GM18498 (cell line): ENCODE measurements around the gene FNDC11.
"Not testable (repeated sequence)": the region's sequence is repeated elsewhere in the genome, so short reads cannot be mapped to it uniquely, and the experiment has no call there.

Experiments
- ATAC-seq: cut with Tn5 transposase; IDR thresholded peaks from one replicate; pipeline ENCODE4 v1.9.1; 2021; ENCODE audit warnings: mild to moderate bottlenecking, moderate library complexity; ENCODE audit not compliant: unreplicated experiment

Gene FNDC11

DNA sequence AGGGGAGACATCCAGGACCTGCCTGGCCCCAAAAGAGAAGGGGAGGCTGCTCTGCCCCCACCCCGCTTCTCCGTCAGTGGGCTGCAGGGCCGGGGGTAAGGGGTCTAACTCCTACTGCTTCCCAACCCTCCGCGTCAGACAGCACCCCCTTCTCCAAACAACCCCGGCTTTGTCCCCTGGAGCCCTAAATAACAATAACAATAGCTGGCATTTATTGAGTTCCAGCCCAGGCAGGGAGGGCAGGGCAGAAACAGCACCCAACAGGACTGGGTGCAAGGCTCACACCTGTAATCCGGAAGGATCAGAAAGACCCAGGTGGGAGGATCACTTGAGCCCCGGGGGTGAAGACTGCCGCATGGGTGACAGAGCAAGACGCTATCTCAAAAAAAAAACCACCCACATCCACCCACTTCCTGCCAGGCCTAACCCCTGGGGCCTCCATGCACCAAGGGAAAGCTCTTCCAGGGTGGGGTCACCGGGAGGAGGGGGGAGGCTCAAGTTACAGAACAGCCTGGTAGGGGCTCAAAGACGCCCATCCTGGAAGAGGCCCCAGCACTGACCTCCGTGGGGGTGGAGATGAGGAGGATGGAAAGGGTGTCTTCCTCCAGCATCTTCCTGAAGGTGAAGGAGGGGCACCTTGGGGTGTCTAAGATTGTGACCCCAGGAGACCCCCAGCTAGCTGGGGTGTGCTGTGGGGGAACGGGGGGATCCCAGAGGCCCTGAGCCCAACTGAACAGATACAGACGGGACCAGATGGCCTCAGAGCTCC lies 1.3 kb upstream of the FNDC11 start:
- ATAC-seq, result peak; percentile 38

GRCh38 chr20:63553251-63553932 lies 567 bp upstream of the FNDC11 start:
- ATAC-seq, result peak; percentile 49

GRCh38 chr20:63554361-63555278 lies 661 bp downstream of the FNDC11 start:
- peak; percentile 7 for ATAC-seq

DNA sequence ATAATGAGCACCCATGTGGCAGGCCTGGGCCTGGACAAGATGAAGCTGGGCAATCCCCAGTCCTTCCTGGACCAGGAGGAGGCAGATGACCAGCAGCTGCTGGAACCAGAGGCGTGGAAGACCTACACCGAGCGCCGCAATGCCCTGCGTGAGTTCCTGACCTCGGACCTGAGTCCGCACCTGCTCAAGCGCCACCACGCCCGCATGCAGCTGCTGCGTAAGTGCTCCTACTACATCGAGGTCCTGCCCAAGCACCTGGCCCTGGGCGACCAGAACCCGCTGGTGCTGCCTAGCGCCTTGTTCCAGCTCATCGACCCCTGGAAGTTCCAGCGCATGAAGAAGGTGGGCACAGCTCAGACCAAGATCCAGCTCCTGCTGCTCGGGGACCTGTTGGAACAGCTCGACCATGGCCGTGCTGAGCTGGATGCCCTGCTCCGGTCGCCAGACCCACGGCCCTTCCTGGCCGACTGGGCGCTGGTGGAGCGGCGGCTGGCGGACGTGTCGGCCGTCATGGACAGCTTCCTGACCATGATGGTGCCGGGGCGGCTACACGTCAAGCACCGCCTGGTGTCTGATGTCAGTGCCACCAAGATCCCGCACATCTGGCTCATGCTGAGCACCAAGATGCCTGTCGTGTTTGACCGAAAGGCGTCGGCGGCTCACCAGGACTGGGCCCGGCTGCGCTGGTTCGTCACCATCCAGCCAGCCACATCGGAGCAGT lies 1.9 kb downstream of the FNDC11 start:
- no peak for ATAC-seq

GRCh38 chr20:63556873-63557478 lies 3.0 kb downstream of the FNDC11 start:
- no peak for ATAC-seq

DNA sequence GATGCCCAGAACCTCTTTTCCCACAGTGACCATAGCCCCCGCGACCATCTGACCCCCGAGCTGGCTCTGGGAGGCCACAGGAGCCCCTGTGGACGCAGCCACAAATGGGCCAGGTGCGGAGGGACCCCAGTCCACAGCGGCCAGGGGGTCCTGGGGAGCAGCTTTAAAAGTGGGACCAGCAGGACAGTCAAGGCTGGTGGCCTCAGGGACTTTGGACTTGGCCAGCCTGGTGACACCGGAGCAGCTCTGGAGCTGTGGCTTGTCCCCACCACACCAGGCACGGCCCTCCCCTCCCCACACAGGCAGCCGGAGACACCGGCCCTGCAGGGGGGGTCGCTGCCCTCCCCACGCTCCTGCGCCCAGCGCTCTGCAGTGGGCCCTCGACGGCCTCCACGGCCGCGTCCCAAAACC lies 3.5 kb downstream of the FNDC11 start:
- no peak for ATAC-seq

GRCh38 chr20:63558804-63559484 lies 5.0 kb downstream of the FNDC11 start:
- no peak for ATAC-seq

DNA sequence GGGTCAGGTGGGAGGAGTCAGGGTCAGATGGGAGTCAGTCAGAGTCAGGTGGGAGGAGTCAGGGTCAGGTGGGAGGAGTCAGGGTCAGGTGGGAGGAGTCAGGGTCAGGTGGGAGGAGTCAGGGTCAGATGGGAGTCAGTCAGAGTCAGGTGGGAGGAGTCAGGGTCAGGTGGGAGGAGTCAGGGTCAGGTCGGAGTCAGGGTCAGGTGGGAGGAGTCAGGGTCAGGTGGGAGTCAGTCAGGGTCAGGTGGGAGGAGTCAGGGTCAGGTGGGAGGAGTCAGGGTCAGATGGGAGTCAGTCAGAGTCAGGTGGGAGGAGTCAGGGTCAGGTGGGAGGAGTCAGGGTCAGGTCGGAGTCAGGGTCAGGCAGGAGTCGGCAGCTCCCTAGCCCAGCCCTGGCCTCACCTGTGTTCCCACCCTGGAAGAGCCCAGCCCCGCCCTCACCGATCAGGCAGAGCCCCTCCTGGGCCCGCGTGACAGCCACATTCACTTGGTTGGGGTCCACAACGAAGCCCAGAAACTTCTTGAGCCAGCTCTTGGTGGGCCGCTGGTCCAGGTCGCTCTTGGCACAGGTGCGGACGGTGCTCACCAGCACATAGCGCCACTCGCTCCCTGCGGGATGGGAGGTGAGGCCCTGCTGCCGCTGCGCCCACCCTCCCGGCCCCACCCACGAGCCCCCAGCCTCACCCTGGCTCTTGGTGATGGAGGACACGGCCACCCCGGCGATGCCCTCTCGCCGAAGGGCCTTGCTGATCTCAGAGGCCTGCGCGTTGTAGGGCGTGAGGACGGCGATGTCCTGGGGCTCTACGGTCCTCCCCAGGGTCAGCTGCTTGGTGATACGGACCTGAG lies 5.8 kb downstream of the FNDC11 start:
- ATAC-seq, result not testable (repeated sequence)

- ATAC-seq, result no peak
These were observed 6.4 kb downstream of the FNDC11 start for GRCh38 chr20:63560333-63560805.

GRCh38 chr20:63560856-63561609 lies 7.1 kb downstream of the FNDC11 start:
- ATAC-seq, result no peak

DNA sequence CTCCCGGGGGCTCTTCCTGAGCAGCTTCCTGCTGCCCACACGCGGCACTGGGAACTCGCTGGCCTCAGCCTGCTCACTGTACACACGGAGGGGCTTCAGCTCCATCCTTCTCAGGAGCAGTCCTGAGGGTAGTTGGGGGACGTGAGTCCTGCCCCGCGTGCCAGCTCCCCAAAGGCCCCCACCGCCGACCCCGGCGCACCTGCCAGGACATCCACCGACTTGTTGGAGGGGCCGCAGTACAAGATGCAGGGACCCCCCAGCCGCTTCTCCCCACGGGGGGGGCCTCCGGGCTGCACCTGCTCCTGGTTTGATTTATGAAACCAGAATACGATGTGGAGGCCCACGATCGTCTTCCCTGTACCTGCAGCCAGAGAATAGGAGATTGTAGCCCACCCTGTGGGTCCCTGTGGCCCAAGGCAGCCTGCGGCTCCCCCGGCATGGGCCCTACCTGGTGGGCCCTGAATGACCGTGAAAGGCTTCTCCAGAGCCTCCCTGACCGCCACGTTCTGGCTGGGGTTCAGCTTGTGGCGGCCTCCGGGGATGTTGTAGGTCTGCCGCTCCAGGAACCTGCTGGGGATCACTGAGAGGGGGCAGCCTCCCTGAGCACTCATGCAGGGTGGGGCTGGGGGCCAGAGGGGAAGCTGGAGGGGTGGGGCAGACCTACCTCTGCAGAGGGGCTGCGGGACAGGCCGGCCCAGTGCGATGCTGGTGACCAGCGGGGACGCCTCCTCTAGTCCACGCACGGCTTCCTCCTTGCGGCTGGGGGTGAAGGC lies 7.9 kb downstream of the FNDC11 start:
- ATAC-seq, result no peak

- no peak for ATAC-seq
These were observed 8.7 kb downstream of the FNDC11 start for GRCh38 chr20:63562461-63563224.

GRCh38 chr20:63563225-63563935 lies 9.4 kb downstream of the FNDC11 start:
- ATAC-seq, result no peak

DNA sequence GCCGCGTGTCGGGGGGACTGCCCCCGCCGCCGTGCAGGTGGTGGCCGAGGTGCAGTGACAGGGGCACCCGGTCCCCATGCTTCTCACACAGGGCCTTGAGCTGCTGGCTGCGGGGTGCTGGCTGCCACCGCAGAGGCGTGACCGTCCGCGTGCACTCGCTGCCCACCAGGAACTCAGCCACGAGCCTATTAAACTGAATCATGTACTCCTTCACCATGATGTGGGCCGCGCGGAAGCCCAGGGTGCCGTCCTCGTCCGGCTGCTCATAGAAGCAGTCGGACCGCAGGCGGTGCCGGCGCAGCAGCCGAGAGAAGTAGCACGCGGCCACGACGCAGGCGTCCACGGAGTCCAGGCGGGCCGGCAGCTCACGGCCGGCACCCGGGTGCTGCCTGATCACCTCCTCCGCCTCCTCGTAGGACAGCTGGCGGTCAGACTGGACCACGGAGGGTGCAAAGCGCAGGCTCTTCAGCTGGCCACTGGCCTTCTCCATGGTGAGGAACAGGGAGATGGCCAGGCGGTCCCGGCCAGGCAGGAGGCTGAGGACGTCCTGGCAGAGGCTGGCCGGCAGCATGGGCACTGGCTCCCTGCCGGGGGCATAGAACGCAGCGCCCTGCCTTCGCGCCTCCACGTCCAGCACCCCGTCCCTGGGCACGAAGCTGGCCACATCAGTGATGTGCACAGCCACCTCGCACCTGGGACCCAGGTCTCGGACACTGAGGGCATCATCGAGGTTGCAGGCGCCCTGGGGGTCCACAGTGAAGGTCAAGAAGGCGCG lies 10.3 kb downstream of the FNDC11 start:
- no peak for ATAC-seq
